HepG2 (cell line): Measurements from ENCODE around the gene HNRNPA2B1. TPM values are rescaled to one million over a fixed set of nuclear protein-coding genes. Genes with fewer than 3 reads are reported as not detected.

ENCODE experiments used
- ATF1 ChIP-seq: IDR thresholded peaks from 2 replicates; pipeline ENCODE4 v1.6.1; 2016; ENCODE audit warnings: mild to moderate bottlenecking, control low read depth
- CSRNP2 ChIP-seq: sonication (generic); formaldehyde crosslinking; conservative IDR thresholded peaks from 2 replicates; pipeline ENCODE4 v1.8.0; 2022; ENCODE audit warnings: low read depth, missing genetic modification reagents
- EHMT2 ChIP-seq: fragments of 200-600 bp; sonication (generic); IDR thresholded peaks from 2 replicates; pipeline ENCODE4 v1.7.0; 2017; ENCODE audit warnings: antibody characterized with exemption, low read depth, low read length, borderline replicate concordance
- KDM5B ChIP-seq: sonication (generic); formaldehyde crosslinking; IDR thresholded peaks from 2 replicates; pipeline ENCODE4 v1.4.0; 2020; ENCODE audit warnings: missing genetic modification reagents, mild to moderate bottlenecking, borderline replicate concordance
- NCOA1 ChIP-seq: sonication (generic); formaldehyde crosslinking; IDR thresholded peaks from 2 replicates; pipeline ENCODE4 v1.9.0; 2021; ENCODE audit warnings: missing genetic modification reagents
- PHF8 ChIP-seq: sonication (generic); formaldehyde crosslinking; IDR thresholded peaks from 2 replicates; pipeline ENCODE4 v1.5.0; 2020; ENCODE audit warnings: missing genetic modification reagents
- RBM22 ChIP-seq: fragments of 200-400 bp; formaldehyde crosslinking; optimal IDR thresholded peaks from 2 replicates; pipeline ENCODE3; 2017; ENCODE audit warnings: mild to moderate bottlenecking, low read length, moderate library complexity
- RFX1 ChIP-seq: fragments of 450-650 bp; IDR thresholded peaks from 2 replicates; pipeline ENCODE4 v1.6.1; 2017
- SCMH1 ChIP-seq: sonication (generic); formaldehyde crosslinking; IDR thresholded peaks from 2 replicates; pipeline ENCODE4 v1.9.0; 2021; ENCODE audit warnings: missing genetic modification reagents, mild to moderate bottlenecking, borderline replicate concordance
- SRY ChIP-seq: sonication (generic); formaldehyde crosslinking; IDR thresholded peaks from 2 replicates; pipeline ENCODE4 v1.8.0; 2022; ENCODE audit warnings: mild to moderate bottlenecking, missing genetic modification reagents
- TFDP1 ChIP-seq: IDR thresholded peaks from 2 replicates; pipeline ENCODE4 v1.6.1; 2016; ENCODE audit warnings: missing compliant biosample characterization, missing genetic modification reagents, borderline replicate concordance
- ZBTB37 ChIP-seq: sonication (generic); formaldehyde crosslinking; IDR thresholded peaks from 2 replicates; pipeline ENCODE4 v1.4.0; 2020; ENCODE audit warnings: mild to moderate bottlenecking, missing genetic modification reagents
- ZBTB46 ChIP-seq: sonication (generic); formaldehyde crosslinking; IDR thresholded peaks from 2 replicates; pipeline ENCODE4 v1.4.0; 2020; ENCODE audit warnings: mild to moderate bottlenecking, missing genetic modification reagents, borderline replicate concordance
- ZFP36 ChIP-seq: fragments of 150-350 bp; IDR thresholded peaks from 2 replicates; pipeline ENCODE4 v1.6.1; 2018; ENCODE audit warnings: borderline replicate concordance, low read length, low read depth; ENCODE audit not compliant: partially characterized antibody
- ZNF17 ChIP-seq: sonication (generic); formaldehyde crosslinking; IDR thresholded peaks from 2 replicates; pipeline ENCODE4 v1.5.0; 2020; ENCODE audit warnings: mild to moderate bottlenecking, missing genetic modification reagents
- ZNF24 ChIP-seq: fragments of 450-650 bp; IDR thresholded peaks from 2 replicates; pipeline ENCODE4 v1.6.1; 2017; ENCODE audit warnings: antibody characterized with exemption, mild to moderate bottlenecking
- ZNF609 ChIP-seq: sonication (generic); formaldehyde crosslinking; IDR thresholded peaks from 2 replicates; pipeline ENCODE4 v1.4.0; 2020; ENCODE audit warnings: mild to moderate bottlenecking, missing genetic modification reagents, borderline replicate concordance
- ZNF7 ChIP-seq: IDR thresholded peaks from 2 replicates; pipeline ENCODE4 v1.6.1; 2016; ENCODE audit warnings: missing biosample characterization, missing genetic modification reagents
- ZNF768 ChIP-seq: sonication (generic); formaldehyde crosslinking; IDR thresholded peaks from 2 replicates; pipeline ENCODE4 v1.4.0; 2020; ENCODE audit warnings: missing genetic modification reagents
- polyA plus RNA-seq, 8 experiments: library from polyadenylated mRNA; depleted of rRNA in 3 of 8; stranded (reverse) in 7 of 8; unstranded in 1 of 8; fragments of >200 nt; fragmentation: Illumina TruSeq in 4 of 8; extraction: Trizol in 4 of 8; gene quantifications; 2 replicates each; pipeline versions ENCODE4 v1.2.1 to v1.2.3, GENCODE V29; 2011 to 2016; ENCODE audit warnings: low read depth in 4 of 8, missing spikeins in 1 of 8, mixed read lengths in 1 of 8; ENCODE audit not compliant: insufficient read depth in 1 of 8
- total RNA-seq, 5 experiments: library from RNA; depleted of rRNA; stranded (reverse); fragments of >200 nt; fragmentation: Illumina TruSeq; extraction: Trizol; gene quantifications; 2 replicates each; pipeline ENCODE4 v1.2.3, GENCODE V29; 2016; ENCODE audit warnings: low read depth in 1 of 5

The HNRNPA2B1 gene
- total and polyA plus RNA-seq, 2 of the 13 experiments (the other 11 are each of a cell fraction or from before 2014, with no cell fraction given) = 193 to 412 TPM

GRCh38 chr7:26200444-26201246, at the start of gene HNRNPA2B1 (continued):
- TF ChIP-seq PHF8 (CRISPR knock-in tag) = peak; percentile 67
- TF ChIP-seq ZNF7 (CRISPR knock-in tag) = 0 out of 2 replicates have a peak, but pooled peaks have one; percentile 35
- peak; percentile 86 for TF ChIP-seq KDM5B (CRISPR knock-in tag)
- TF ChIP-seq RFX1 = no peak
- TF ChIP-seq SCMH1 (CRISPR knock-in tag) = no peak
- peak; percentile 41; the same call in 1 of the 2 replicates for TF ChIP-seq ZNF768 (CRISPR knock-in tag)
- TF ChIP-seq ZBTB46 = no peak
- peak; percentile 98 for TF ChIP-seq TFDP1 (CRISPR knock-in tag)
- no peak for TF ChIP-seq CSRNP2 (CRISPR knock-in tag)
- 0 out of 2 replicates have a peak, but pooled peaks have one; percentile 19 for TF ChIP-seq ZBTB37
- TF ChIP-seq ZNF609 (CRISPR knock-in tag) = peak; percentile 15; the same call in 1 of the 2 replicates
- TF ChIP-seq RBM22 = peak; percentile 73
- no peak for TF ChIP-seq NCOA1
- TF ChIP-seq ATF1 (CRISPR knock-in tag) = peak; percentile 83
- TF ChIP-seq ZFP36 = no peak
- no peak for TF ChIP-seq ZNF24
- TF ChIP-seq ZNF17 (CRISPR knock-in tag) = no peak
- no peak for TF ChIP-seq EHMT2
- peak; percentile 97 for TF ChIP-seq SRY (CRISPR knock-in tag)
